ENCODE data around the gene PRR11.

DNA sequence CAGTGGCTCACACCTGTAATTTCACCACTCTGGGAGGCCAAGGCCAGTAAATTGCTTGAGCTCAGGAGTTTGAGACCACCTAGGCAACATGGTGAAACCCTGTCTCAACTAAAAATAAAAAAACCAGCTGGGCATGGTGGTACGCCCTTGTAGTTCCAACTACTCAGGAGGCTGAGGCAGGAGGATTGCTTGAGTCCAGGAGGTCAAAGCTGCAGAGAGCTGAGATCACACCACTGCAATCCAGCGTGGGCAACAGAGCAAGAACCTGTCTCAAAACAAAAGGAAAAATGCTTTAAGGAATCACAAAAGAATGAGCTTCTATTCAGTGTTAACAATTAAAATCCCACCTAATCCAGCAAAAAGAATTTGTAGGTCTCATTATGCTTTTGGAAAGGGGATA lies 5.9 kb downstream of the PRR11 start:
- TF ChIP-seq POLR2A (IDR thresholded peaks at IDR 0.05) (no peak), CTCF (IDR thresholded peaks at IDR 0.05) (no peak), EP300 (IDR thresholded peaks at IDR 0.05) (no peak)

All from ovary (tissue), 3 donors.